IPS DF 4.7 (cell line): ENCODE measurements around the gene KPTN.

Experiments used
- DNase-seq: peaks from one replicate; pipeline ENCODE4 v3.0.0-alpha.2; 2013; ENCODE audit warnings: low spot score; ENCODE audit errors: extremely low read depth

The KPTN gene

DNA sequence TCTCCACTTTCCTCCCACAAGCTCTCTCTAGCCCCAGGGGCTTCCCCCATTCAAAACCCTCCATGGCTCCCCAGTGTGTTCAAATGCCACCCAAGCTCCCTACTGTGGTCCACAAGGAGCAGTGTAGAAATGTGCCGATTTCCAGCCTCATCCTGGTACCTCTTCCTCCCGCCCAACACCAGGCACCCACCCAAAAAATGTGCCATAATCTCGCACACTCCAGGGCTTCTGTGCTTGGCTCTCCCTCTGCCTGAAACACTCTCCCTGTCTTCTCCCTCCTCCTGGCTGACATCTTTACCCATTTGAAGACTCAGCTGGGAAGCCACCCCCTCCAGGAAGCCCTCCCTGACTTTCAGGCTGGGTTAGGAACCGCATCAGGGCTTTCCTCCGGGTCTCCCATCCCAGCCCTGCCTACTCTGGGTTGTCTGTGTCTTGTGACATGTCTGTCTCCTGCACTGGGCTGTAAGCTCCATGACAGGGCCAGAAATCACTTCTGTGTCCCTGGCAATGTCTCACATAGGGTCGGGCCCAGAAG is 48.1 kb downstream of the KPTN start:
- no peak for DNase-seq

DNA sequence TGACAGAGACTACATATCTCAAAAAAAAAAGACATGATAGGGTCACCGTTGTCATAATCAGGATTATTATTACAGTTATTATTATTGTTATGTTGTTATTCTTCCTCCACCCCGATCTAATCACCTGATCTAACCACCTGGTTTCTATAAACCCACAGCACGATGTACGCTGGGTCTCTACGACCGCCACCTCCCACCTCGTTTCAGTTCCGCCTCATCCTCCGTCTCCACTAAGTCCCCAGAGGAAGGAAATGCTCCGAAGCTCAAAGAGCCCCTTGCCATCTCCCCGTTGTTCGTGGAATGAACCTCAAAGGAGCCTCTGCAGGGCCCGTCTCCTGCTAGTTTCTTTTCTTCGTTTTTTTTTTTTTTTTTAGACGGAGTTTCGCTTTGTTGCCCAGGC is 48.8 kb downstream of the KPTN start:
- no peak for DNase-seq

DNA sequence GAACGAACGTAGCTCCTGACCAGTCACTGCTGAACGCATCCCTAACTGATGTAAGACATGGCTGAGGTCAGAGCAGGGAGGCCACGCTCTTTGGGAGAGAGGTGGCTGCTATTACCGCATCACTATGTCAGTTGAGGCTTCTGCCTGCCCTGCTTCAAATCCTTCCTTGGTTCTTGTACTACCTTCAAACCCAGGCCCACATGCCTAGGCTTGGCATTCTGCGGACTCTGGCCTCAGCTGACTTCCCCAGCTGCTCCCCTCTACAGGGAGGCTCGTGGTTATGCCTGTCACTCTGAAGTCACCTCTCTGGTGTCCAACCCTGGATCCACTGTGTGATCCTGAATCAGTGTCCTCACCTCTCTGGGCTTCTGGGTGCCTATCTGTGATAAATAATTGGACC is 49.9 kb downstream of the KPTN start:
- no peak for DNase-seq

DNA sequence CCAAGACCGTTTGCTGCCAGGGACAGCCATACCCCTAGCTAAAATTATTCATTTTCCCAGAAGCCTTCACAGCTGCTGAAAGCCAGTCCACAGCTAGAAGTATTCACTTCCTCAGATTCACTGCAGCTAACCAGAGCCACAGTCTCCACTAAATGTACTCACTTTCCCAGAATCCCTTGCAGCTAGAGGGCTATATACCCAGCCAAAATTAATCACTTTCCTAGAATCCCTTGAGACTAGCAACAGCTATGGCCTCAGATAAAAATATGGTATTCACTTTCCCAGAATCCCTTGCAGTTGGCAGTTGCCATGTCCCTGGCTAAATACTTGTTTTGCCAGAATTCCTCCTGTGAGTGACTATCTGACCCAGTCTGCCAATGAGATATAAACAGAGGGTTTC is 50.9 kb downstream of the KPTN start:
- DNase-seq, result no peak

DNA sequence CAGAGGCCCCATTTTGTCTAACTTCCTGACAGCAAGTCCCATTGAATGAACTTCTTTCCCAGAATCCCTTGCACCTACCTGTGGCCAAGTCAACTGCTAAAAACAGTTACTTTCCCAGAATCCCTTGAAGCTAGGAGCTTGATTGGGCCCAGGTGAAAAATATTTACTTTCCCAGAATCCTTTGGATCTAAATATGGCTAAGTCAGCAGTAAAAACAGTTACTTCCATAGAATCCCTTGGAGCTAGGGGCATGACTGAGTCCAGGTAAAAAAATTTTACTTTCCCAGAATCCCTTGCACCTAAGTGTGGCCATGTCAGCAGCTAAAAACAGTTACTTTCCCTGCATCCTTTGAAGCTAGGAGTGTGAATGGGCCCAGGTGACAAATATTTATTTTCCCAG is 51.5 kb downstream of the KPTN start:
- no peak for DNase-seq

DNA sequence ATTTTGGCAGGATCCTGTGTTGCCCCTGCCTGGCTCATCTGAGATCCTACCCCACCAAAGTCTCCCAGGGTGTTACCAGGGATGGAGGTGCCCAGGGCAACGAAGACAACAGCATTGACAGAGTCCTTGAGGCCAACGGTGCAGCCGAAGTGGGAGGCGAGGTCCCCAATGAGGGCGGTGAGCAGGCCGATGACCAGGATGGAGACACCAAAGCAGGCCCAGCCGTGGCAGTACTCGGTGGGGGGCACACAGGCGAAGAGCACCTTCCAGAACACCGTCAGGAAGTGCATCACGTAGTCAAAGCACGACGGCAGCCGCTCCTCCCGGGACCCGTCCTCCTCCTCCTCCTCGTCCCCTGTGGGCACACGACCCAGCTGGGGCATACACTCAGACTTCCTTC is 51.9 kb downstream of the KPTN start:
- DNase-seq, result no peak

DNA sequence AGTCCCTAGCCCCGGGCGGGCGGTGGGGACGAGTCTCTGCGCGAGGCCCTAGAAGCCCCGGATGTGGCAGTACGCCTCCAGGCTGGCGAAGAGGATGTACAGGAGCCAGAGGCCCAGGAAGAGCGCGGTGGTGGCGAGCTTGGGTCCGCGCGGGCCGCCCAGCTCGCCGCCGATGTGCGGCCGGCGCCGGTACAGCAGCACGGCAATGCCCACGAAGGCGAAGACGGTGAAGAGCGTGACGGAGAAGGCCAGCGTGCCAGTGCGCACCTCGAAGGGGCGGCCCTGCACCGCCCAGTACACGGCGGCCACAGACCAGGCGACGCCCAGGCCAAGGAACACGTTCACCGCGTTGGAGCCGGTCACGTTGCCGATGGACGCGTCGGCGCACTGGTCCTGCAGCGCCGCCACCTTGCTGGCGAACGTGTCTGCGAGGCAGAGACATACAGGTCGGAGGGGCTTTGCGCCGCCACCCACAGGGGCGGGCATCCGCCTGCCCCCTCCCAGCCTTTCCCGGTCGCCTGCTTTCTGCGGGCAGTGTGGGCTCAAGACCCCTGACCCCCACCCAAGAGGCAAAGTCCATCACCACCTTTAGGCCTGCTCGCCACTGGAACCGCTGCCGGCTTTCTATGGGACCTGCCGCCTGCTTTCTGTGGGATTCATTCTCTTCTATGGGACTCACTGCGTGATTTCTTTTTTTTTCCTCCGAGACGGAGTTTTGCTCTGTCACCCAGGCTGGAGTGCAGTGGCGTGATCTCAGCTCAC is 53.8 kb downstream of the KPTN start:
- DNase-seq, result no peak

DNA sequence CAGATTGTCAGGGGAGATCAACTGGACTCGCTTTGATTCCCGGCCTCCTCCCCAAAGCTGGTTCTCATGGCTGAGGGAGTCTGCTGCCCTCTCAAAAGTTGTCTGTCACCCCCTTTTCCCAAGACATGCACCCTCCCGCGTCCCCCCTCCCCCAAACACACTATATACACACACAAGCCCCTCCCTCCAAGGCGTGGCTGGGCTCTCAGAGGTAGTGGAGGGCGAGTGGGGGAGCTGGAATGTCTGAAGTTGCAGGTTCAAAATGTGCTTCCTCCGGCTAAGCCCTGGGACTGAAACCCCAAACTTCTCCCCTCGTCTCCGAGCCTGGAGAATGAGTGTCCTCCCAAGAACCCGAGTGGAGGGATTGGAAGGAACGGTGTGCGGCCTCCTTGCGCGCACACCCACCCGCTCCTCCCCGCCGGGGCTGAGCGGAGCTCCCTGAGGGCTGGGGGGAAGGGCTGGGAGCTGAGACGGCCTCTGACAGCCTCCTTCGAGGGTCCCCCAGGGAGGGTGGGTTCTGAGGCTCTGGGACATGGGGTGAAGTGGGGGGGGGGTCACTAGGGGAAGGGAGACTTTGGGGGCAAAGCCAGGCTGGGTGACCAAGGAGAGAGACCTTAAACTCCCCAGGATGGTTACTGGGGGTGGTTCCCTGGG is 54.8 kb downstream of the KPTN start:
- no peak for DNase-seq

DNA sequence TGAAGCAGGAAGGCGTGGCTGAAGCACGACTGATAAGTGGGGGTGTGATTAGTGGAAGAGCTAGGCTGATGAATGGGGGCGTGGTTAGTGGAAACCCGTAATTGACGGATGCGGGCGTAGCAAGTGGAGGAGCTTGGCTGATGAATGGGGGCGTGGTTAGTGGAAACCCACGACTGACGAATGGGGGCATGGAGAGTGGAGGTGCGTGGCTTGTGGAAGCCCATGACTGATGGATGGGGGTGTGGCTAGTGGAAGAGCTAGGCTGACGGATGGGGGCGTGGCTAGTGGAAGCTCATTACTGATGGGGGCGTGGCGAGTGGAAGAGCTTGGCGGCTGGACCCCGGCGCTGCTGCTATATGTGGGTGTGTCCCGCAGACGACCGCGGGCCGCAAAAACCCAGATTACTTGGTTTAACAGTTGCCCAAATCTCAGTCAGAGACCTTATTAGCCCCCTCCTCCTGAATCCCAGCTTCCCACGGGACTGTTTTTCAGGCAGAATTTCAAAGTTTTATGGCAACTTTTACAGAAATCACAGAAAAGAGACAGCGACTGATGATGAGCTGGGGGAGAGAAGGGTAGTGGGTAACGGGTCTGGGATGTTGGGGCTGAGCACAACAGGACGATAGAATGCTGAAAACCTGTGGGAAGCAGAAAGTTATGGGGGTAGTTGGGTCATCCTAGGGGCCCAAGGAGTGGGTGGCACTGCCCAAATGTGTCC is 55.7 kb downstream of the KPTN start:
- peak; percentile 100 for DNase-seq

DNA sequence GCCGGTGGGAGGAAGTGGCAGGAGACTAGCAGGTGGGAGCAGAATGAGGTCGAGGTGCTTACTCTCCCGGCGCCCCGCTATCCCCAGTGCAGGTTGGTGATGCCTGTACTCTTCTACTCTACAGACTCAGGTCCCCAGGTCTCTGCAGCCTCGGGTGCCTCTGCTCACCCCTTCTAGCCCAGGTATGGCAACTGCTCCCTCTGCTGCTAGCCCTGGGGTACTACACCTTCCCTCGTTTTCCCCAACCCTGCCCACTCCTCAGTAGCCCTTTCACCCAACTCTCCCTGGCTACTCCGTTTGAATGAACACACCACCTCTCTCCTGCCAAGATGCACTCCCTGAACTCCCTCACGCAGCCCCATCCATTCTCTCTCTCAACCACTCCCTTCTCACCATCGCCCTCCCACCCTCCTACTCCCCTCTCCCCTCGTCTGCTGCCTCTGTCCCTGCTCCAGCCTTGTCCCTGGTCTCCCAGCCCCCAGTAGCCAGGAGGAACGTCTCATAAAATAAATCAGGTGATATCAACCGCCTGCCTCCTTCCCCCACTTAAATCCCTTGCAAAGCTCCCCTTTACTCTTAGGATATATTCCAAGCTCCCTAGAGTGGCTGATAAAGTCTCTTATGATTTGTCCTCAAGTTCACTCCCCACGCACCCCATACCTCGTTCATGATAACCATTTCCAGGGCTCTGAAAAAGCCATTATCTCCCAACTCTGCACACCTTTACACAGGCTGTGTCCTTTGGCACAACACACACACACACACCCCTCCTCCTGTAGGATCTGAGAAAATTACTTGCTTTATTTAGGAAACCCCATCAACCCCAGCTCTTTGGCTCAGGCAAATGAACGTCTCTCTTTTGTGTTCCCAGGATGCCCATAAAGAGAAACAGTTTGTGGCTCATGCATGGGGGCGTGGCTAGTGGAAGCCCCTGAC is 56.5 kb downstream of the KPTN start:
- no peak for DNase-seq
